ENCODE measurements around the gene DTNA.

DNA sequence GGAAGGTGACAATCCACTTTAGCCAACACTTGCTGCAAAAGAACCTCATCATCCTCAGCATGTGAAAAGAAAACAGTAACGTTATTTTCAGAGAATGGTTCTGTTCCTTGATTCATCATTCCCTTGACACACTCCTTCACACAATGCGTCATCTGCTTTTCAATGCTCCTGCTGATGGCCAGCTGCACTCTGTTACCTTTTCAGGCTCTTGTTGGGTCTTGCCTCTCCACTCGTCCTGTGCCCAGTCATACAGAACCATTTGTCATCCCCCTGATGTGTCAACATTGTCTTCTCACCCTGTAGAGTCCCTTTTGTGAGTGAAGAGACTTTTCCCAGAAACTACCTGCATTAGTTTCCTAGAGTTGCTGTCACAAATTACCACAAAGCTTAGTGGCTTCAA lies 12.2 kb upstream of the DTNA start:
- TF ChIP-seq GATA2 (IDR thresholded peaks at IDR 0.05; ENCODE audit: low read depth, low read length), result no peak
- TF ChIP-seq GATA3 (IDR thresholded peaks at IDR 0.05; ENCODE audit: low read depth, low read length), result no peak

All from SH-SY5Y (cell line).